ENCODE measurements around the gene CAMKMT.

Gene CAMKMT

GRCh38 chr2:44354761-44355160 lies 7.0 kb upstream of the CAMKMT start:
- no peak for DNase-seq (ENCODE audit: low spot score)
- no peaks in the 10 kb centered on the region for H3K79me1 ChIP-seq (ENCODE audit: low read depth, low read length)
- no peak overlapping the region for H2BK5ac ChIP-seq (ENCODE audit: low read length)
- H4K8ac ChIP-seq (ENCODE audit: low read depth, low read length): no peak overlapping the region
- H3K14ac ChIP-seq (ENCODE audit: low read length): no peak overlapping the region
- peaks cover 0 to 50% of the 10 kb centered on the region in 2 donors for H3K36me3 ChIP-seq (replicated peaks in 1 of 2; ENCODE audit: control insufficient read depth in 2 of 2, insufficient read depth in 2 of 2, low read length in 2 of 2)
- peaks cover 0 to 5% of the 10 kb centered on the region in 2 donors for H3K4me1 ChIP-seq (ENCODE audit: control insufficient read depth in 2 of 2, insufficient read depth in 1 of 2, low read depth in 1 of 2, low read length in 2 of 2)
- no CpG with 5 or more reads among the region's 6 CpGs for WGBS, 2 donors (ENCODE audit: extremely low coverage in 2 of 2, insufficient read length in 2 of 2, insufficient replicate concordance in 1 of 2)
- H2BK120ac ChIP-seq (ENCODE audit: low read depth, low read length): no peak overlapping the region
- H3K4ac ChIP-seq (ENCODE audit: low read length): no peak overlapping the region
- no peak overlapping the region for H3K23ac ChIP-seq (ENCODE audit: low read depth, low read length, poor library complexity)
- H2BK12ac ChIP-seq (ENCODE audit: low read length): no peak overlapping the region
- H3K27me3 ChIP-seq (ENCODE audit: control insufficient read depth in 3 of 3, insufficient read depth in 3 of 3, low read depth in 1 of 3, low read length in 3 of 3): no peaks in the 10 kb centered on the region
- H3K4me3 ChIP-seq (ENCODE audit: low read length in 2 of 2): no peak overlapping the region
- no peak overlapping the region for H3K4me2 ChIP-seq (ENCODE audit: insufficient read depth, low read length, poor library complexity, severe bottlenecking)
- no peak overlapping the region for H2AK5ac ChIP-seq (ENCODE audit: low read depth, low read length)
- no peak overlapping the region for H2BK15ac ChIP-seq (ENCODE audit: low read length)
- no peak overlapping the region for H3K27ac ChIP-seq (replicated peaks; ENCODE audit: low read length)
- H3K9ac ChIP-seq (ENCODE audit: low read depth, low read length, poor library complexity): no peak overlapping the region
- peaks cover 0 to 3% of the 10 kb centered on the region in 2 donors for H3K9me3 ChIP-seq (replicated peaks in 1 of 2; ENCODE audit: control insufficient read depth in 2 of 2, insufficient read depth in 1 of 2, low read depth in 1 of 2, low read length in 2 of 2)
- no peak overlapping the region for H2AFZ ChIP-seq (ENCODE audit: low read length)
- H3K18ac ChIP-seq (ENCODE audit: low read length): no peak overlapping the region
- no peak overlapping the region for H4K91ac ChIP-seq (ENCODE audit: low read depth, low read length, poor library complexity)

DNA sequence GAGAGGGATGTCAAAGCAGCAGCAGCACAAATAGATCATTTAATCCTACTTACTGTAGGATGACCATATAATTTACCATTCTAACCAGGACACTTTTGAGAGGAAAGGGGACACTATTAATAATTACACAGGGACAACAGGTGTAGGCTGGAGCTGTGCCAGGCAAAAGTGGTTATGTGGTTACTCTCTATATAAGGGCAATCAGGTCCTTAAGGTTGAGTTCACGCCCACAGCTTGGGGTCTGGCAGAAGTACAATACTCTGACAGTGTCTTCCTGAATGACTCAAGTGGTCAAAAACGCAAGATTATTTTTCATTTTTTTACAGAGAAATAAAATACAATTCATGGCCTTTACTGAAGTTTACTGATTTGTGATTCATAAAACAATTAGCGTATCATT lies 3.2 kb upstream of the CAMKMT start:
- no peak overlapping the region for H2AK5ac ChIP-seq (ENCODE audit: low read depth, low read length)
- H3K23ac ChIP-seq (ENCODE audit: low read depth, low read length, poor library complexity): no peak overlapping the region
- no peak overlapping the region for H3K4me2 ChIP-seq (ENCODE audit: insufficient read depth, low read length, poor library complexity, severe bottlenecking)
- H2BK12ac ChIP-seq (ENCODE audit: low read length): no peak overlapping the region
- H3K36me3 ChIP-seq (replicated peaks in 1 of 2; ENCODE audit: control insufficient read depth in 2 of 2, insufficient read depth in 2 of 2, low read length in 2 of 2): peaks cover 0 to 40% of the 10 kb centered on the region in 2 donors
- no peak overlapping the region for H4K8ac ChIP-seq (ENCODE audit: low read depth, low read length)
- no peaks in the 10 kb centered on the region for H3K9me3 ChIP-seq (replicated peaks in 1 of 2; ENCODE audit: control insufficient read depth in 2 of 2, insufficient read depth in 1 of 2, low read depth in 1 of 2, low read length in 2 of 2)
- H2BK120ac ChIP-seq (ENCODE audit: low read depth, low read length): no peak overlapping the region
- no peak overlapping the region for H3K4me3 ChIP-seq (ENCODE audit: low read length in 2 of 2)
- H3K4ac ChIP-seq (ENCODE audit: low read length): no peak overlapping the region
- H2AFZ ChIP-seq (ENCODE audit: low read length): no peak overlapping the region
- DNase-seq (ENCODE audit: low spot score): no peak
- H3K9ac ChIP-seq (ENCODE audit: low read depth, low read length, poor library complexity): no peak overlapping the region
- H2BK5ac ChIP-seq (ENCODE audit: low read length): no peak overlapping the region
- H3K27ac ChIP-seq (replicated peaks; ENCODE audit: low read length): no peak overlapping the region
- no CpG with 5 or more reads among the region's 3 CpGs for WGBS, 2 donors (ENCODE audit: extremely low coverage in 2 of 2, insufficient read length in 2 of 2, insufficient replicate concordance in 1 of 2)
- H3K27me3 ChIP-seq (ENCODE audit: control insufficient read depth in 3 of 3, insufficient read depth in 3 of 3, low read depth in 1 of 3, low read length in 3 of 3): no peaks in the 10 kb centered on the region
- H3K79me1 ChIP-seq (ENCODE audit: low read depth, low read length): no peaks in the 10 kb centered on the region
- no peak overlapping the region for H3K18ac ChIP-seq (ENCODE audit: low read length)
- no peak overlapping the region for H2BK15ac ChIP-seq (ENCODE audit: low read length)
- no peak overlapping the region for H3K14ac ChIP-seq (ENCODE audit: low read length)
- H4K91ac ChIP-seq (ENCODE audit: low read depth, low read length, poor library complexity): no peak overlapping the region
- peaks cover 0 to 5% of the 10 kb centered on the region in 2 donors for H3K4me1 ChIP-seq (ENCODE audit: control insufficient read depth in 2 of 2, insufficient read depth in 1 of 2, low read depth in 1 of 2, low read length in 2 of 2)

DNA sequence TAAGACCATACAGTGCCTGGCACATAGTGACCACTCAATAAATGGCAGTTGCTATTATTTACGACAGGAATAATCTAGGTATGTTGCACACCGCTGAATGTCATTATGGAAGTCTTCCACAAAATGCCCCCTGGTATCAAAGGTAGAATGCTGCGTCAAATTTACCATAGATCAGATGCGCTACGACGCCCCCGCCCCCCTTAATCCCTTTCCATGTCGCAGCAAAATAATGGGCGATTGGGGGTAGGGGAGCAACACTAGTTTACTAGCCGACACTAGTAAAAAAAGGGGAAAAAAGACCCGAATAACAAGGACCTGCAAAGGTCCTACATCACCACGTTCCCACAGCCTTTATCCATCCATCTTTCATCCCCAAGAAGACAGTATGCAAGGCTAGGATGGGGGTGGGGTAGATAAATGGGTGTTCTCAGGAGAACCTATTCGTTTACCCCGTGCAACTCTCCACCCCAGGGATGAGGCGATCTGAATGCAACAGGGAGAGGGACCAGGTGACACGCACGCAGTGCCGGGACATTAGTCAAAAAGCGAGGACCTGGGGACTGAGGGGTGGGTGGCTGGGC lies 908 bp upstream of the CAMKMT start:
- peak overlapping the region; percentile 81 for H3K9ac ChIP-seq (ENCODE audit: low read depth, low read length, poor library complexity)
- no peaks in the 10 kb centered on the region for H3K79me1 ChIP-seq (ENCODE audit: low read depth, low read length)
- no peak overlapping the region for H2BK120ac ChIP-seq (ENCODE audit: low read depth, low read length)
- no peak overlapping the region for H4K8ac ChIP-seq (ENCODE audit: low read depth, low read length)
- H3K14ac ChIP-seq (ENCODE audit: low read length): no peak overlapping the region
- no peak overlapping the region for H3K23ac ChIP-seq (ENCODE audit: low read depth, low read length, poor library complexity)
- no peak overlapping the region for H2BK12ac ChIP-seq (ENCODE audit: low read length)
- H3K36me3 ChIP-seq (replicated peaks in 1 of 2; ENCODE audit: control insufficient read depth in 2 of 2, insufficient read depth in 2 of 2, low read length in 2 of 2): peaks cover 0 to 28% of the 10 kb centered on the region in 2 donors
- WGBS, 2 donors (ENCODE audit: extremely low coverage in 2 of 2, insufficient read length in 2 of 2, insufficient replicate concordance in 1 of 2): no CpG with 5 or more reads among the region's 19 CpGs
- H3K27me3 ChIP-seq (ENCODE audit: control insufficient read depth in 3 of 3, insufficient read depth in 3 of 3, low read depth in 1 of 3, low read length in 3 of 3): no peaks in the 10 kb centered on the region
- no peak overlapping the region for H4K91ac ChIP-seq (ENCODE audit: low read depth, low read length, poor library complexity)
- no peaks in the 10 kb centered on the region for H3K9me3 ChIP-seq (replicated peaks in 1 of 2; ENCODE audit: control insufficient read depth in 2 of 2, insufficient read depth in 1 of 2, low read depth in 1 of 2, low read length in 2 of 2)
- H3K27ac ChIP-seq (replicated peaks; ENCODE audit: low read length): peak overlapping the region; percentile 78
- DNase-seq (ENCODE audit: low spot score): no peak
- H2BK5ac ChIP-seq (ENCODE audit: low read length): peak overlapping the region; percentile 10
- H3K4me3 ChIP-seq (ENCODE audit: low read length in 2 of 2): peak overlapping the region; percentile 83 to 91
- H3K4me2 ChIP-seq (ENCODE audit: insufficient read depth, low read length, poor library complexity, severe bottlenecking): peak overlapping the region; percentile 84
- H2BK15ac ChIP-seq (ENCODE audit: low read length): no peak overlapping the region
- no peak overlapping the region for H2AK5ac ChIP-seq (ENCODE audit: low read depth, low read length)
- no peak overlapping the region for H3K4ac ChIP-seq (ENCODE audit: low read length)
- H3K4me1 ChIP-seq (ENCODE audit: control insufficient read depth in 2 of 2, insufficient read depth in 1 of 2, low read depth in 1 of 2, low read length in 2 of 2): peaks cover 0 to 5% of the 10 kb centered on the region in 2 donors
- peak overlapping the region; percentile 15 for H3K18ac ChIP-seq (ENCODE audit: low read length)
- H2AFZ ChIP-seq (ENCODE audit: low read length): peak overlapping the region; percentile 93

GRCh38 chr2:44362207-44363015 lies 664 bp downstream of the CAMKMT start:
- H3K9me3 ChIP-seq (replicated peaks in 1 of 2; ENCODE audit: control insufficient read depth in 2 of 2, insufficient read depth in 1 of 2, low read depth in 1 of 2, low read length in 2 of 2): no peaks in the 10 kb centered on the region
- H2AFZ ChIP-seq (ENCODE audit: low read length): peak overlapping the region; percentile 93
- peak overlapping the region; percentile 92 for H3K23ac ChIP-seq (ENCODE audit: low read depth, low read length, poor library complexity)
- H3K4ac ChIP-seq (ENCODE audit: low read length): no peak overlapping the region
- peak overlapping the region; percentile 95 for H3K18ac ChIP-seq (ENCODE audit: low read length)
- H3K27me3 ChIP-seq (ENCODE audit: control insufficient read depth in 3 of 3, insufficient read depth in 3 of 3, low read depth in 1 of 3, low read length in 3 of 3): no peaks in the 10 kb centered on the region
- no peak overlapping the region for H2AK5ac ChIP-seq (ENCODE audit: low read depth, low read length)
- H3K4me3 ChIP-seq (ENCODE audit: low read length in 2 of 2): peak overlapping the region; percentile 83 to 84
- H2BK5ac ChIP-seq (ENCODE audit: low read length): peak overlapping the region; percentile 96
- peak overlapping the region; percentile 72 for H3K4me2 ChIP-seq (ENCODE audit: insufficient read depth, low read length, poor library complexity, severe bottlenecking)
- no CpG with 5 or more reads among the region's 32 CpGs for WGBS, 2 donors (ENCODE audit: extremely low coverage in 2 of 2, insufficient read length in 2 of 2, insufficient replicate concordance in 1 of 2)
- no peak overlapping the region for H2BK120ac ChIP-seq (ENCODE audit: low read depth, low read length)
- H3K14ac ChIP-seq (ENCODE audit: low read length): no peak overlapping the region
- no peak overlapping the region for H2BK12ac ChIP-seq (ENCODE audit: low read length)
- no peak overlapping the region for H4K8ac ChIP-seq (ENCODE audit: low read depth, low read length)
- H3K9ac ChIP-seq (ENCODE audit: low read depth, low read length, poor library complexity): peak overlapping the region; percentile 83
- H3K36me3 ChIP-seq (replicated peaks in 1 of 2; ENCODE audit: control insufficient read depth in 2 of 2, insufficient read depth in 2 of 2, low read length in 2 of 2): peaks cover 0 to 16% of the 10 kb centered on the region in 2 donors
- DNase-seq (ENCODE audit: low spot score): no peak
- H2BK15ac ChIP-seq (ENCODE audit: low read length): no peak overlapping the region
- no peak overlapping the region for H4K91ac ChIP-seq (ENCODE audit: low read depth, low read length, poor library complexity)
- H3K4me1 ChIP-seq (ENCODE audit: control insufficient read depth in 2 of 2, insufficient read depth in 1 of 2, low read depth in 1 of 2, low read length in 2 of 2): peaks cover 0 to 5% of the 10 kb centered on the region in 2 donors
- H3K79me1 ChIP-seq (ENCODE audit: low read depth, low read length): no peaks in the 10 kb centered on the region
- peak overlapping the region; percentile 43 for H3K27ac ChIP-seq (replicated peaks; ENCODE audit: low read length)
